ENCODE measurements around the gene KRT80. TPM values are rescaled to one million over a fixed set of nuclear protein-coding genes. Genes with fewer than 3 reads are reported as not detected.

Gene KRT80
- polyA plus RNA-seq, 12 donors, result 4.0 to 13.2 (median 8.4) TPM; not detected in 1

DNA sequence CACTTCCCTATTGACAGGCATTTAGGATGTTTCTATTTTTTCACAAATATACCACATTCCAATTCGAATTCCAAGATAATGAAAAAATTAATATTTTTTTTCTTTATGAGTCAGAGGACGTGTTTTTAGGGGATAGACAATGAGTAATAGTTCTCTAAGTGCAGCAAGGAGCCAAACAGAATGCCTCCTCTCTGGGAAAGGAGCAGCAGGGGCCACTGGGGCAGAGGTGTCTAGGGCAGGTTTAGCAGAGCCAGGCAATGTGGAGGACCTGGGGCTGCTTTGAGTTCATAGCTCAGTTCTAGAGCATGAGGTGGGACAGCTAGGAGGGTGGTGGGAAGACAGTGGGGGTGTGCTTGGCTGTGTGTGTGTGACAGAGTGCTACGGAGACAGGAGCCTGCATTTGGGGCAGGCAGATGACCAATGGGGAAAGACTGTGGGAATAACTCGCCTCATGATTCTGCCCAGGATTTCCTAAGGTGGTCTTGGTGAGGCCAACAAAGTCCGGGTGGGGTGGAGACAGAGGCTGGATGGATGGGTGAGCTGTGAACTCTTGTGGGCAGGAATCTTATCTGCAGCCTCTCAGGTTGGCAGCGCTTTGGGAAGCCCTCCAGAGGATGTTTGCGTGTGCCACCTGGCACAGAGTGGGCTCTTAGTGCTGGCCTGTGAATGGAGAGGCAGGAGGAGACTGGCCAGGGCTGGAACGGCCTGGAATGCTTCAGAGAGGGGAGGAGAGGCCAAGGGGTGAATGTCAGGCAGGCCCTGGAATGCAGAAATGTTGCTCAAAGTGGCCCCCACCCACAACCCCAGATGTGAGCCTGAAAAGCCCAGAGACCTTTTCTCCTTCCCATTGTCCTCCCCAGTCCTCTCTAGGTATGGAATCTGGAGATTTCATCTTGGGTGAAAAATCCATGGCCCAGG lies 38.8 kb upstream of the KRT80 start:
- DNase-seq, result no peak

DNA sequence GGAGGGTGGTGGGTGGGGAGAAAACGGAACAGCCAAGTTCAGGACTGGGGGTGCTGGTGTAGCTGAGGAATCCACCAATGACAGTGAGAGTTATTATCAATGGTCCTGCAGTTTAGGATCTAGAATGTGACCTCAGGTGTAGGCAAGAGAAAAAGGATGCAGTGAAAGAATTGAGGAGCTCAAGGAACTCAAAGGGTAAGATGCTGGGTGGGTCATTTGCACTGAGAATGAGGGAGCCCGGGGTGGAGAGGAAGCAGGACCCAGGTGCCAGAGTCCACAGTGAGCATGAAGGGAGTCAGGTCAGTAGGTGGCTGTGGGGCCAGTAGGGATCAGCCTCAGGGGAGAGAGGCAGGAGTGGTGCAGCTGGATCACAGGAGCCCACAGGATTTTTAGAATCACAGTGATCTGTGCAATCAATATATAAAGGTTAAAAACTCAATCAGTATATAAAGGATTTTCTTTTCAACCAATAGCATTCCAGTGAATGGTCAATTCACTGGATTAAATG lies 38.1 kb upstream of the KRT80 start:
- DNase-seq, result no peak

GRCh38 chr12:52228931-52229330 lies 37.1 kb upstream of the KRT80 start:
- DNase-seq, result no peak

DNA sequence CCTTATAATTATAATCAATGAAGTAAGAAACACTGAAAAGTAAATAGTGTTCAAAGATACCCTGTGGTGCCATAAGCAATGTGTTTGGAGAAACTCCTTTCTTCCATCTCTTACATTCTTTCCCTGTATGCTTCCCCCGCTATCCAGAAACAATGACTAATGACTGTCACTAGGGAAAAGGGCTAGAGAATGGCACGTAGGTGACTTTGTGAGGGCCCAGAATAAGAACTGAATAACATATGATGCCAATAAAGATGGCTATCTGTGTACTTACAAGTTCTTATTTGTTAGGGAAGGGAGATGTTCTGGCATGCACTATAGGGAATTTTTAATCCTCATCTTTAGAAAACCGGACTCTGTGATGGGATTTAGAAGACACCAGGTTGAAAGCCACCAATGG lies 36.6 kb upstream of the KRT80 start:
- no peak for DNase-seq

DNA sequence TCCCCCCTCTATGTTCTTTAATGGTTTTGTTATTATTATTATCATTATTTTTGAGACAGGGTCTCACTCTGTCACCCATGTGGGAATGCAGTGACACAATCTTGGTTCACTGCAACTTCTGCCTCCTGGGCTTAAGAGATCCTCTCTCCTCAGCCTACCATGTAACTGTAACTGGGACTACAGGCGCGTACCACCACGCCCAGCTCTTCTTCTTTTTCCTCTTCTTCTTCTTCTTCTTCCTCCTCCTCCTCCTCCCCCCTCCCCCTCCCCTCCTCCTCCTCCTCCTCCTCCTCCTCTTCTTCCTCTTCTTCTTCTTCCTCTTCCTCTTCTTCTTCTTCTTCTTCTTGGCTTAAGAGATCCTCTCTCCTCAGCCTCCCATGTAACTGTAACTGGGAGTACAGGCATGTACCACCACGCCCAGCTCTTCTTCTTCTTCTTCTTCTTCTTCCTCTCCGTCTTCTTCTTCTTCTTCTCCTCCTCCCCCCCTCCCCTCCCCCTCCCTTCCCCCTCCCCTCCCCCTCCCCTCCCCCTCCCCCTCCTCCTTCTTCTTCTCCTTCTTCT lies 35.9 kb upstream of the KRT80 start:
- DNase-seq, result no peak

GRCh38 chr12:52226446-52226845 lies 34.6 kb upstream of the KRT80 start:
- no peak for DNase-seq

DNA sequence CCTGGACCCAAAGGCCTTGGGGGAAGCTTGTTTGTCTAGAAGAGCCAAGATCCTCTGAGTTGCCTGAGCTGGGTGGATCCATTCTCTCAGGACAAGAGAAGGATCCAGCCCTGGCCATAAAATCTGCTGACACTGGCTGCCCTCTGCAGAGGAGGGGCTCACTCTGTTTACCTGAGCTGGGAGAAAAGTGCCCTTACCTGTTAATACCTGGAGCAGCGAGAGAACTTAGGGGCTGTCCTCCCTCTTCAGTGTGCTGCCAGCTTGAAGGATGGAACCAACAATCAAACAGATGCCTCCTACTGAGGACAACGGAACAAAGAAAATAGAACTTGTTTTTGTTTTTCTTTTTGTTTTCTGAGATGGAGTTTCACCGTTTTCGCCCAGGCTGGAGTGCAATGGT lies 33.9 kb upstream of the KRT80 start:
- DNase-seq, result no peak

DNA sequence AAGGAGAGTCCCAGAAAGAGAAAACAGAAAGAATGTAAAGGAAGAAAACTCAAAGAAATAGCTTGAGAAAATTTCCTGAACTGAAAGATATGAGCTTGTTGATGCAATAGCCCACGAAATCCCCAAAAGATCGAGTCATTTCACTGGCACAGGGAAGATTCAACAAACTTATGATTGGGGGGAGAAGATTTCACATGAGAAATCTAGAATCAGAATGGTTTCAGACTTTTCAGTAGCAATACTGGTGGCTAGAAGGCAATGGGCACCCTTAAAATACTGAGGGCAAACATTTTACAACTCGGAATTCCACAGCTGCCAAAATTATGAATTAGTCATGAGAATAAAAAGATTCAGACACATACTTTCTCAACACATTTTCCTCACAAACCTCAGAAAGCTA lies 32.3 kb upstream of the KRT80 start:
- DNase-seq, result no peak

DNA sequence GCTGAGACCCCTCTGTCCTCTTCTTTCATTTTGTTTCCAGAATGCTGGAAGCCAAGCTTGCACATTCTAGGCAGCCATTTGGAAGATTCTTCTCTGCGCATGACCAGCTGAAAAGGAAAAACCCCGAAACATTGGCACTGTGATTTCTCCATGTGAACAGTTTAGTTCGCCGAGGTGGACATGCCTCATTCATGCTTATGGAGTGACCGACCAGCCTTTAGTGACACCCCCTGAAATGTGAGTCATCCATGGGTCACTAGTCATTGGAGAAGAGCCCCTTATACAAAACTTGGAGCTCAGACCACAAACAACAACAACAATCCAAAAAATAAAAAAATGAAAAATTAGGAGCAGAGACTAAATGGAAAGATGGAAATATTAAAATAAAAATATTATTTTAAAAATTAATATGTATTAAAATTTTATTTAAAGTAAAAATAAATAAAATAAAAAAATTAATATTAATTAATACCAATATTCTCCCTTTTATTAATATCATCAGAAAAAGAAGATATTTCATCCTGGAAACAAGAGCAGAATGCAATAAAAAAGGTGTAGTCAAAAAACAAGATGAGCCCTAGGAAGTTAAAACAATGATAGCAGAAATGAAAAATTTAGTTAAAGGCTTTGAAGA lies 31.7 kb upstream of the KRT80 start:
- DNase-seq, result no peak

DNA sequence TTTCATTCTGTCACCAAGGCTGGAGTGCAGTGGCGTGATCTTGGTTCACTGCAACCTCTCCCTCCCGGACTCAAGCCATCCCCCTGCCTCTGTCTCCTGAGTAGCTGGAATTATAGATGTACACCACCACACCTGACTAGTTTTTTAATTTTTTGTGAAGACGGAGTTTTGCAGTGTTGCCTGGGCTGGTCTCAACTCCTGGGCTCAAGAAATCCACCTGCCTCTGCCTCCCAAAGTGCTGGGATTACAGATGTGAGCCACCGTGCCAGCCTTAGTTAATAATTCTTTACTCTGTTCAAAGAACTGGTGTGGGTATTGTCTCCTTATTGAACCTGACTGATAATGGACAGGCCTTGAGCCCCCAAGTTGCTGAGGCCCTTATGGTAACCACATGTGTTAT lies 30.9 kb upstream of the KRT80 start:
- DNase-seq, result no peak

DNA sequence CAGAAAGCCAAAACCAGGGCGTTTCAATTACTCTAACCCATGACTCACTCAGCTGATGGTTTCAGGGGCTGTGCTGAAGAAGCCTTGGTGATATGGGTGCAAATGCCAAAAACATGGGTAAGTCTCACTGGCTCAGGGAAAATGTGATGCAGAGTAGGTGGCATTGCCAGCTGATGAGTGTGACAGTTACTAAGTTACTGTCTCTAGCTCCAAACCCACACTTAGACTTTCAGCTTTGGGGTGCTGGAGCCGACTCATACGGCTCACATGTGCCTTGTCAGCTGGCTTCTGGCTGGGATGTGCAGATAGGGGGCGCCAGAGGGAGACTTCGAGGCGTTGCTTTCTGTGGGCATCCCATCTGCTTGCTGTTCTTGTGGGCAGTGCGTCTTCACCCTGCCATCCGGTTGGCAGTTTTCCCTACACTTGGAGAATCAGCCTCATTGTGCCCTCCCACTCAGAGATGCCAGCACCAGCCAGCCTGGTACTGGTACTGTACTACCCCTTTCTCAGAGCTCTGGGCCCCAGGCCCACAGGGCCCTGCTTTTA lies 30.2 kb upstream of the KRT80 start:
- no peak for DNase-seq

DNA sequence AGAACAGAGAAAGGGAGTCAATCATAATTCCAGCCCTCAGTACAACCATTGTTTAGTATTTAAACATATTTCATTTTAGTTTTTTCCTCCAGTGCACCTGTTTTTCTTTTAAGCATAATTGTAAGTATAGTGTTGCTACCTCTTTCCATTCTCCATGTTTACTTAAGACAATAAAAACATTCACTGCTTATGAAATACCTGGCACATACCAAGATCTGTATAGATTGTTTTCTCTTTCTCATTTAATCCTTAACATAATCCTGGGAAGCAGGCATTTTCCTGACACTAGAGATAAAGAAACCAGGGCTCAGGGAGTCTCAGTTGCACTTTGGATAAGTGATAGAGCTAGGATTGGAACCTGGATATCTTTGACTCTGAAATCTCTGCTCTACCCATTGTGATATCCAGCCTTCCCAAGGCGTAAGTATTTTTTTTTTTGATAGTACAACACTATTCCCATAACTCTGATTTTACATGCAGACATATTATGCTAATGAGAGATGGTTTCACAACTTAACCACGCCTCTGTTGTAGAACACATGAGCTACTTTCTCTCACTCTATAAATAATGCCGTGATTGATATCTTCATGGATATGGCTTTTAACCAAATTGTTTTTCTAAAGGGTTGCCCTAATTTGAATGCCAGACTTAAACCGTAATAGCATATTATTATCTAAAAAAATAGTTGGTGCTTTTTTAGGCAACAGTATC lies 29.4 kb upstream of the KRT80 start:
- no peak for DNase-seq

DNA sequence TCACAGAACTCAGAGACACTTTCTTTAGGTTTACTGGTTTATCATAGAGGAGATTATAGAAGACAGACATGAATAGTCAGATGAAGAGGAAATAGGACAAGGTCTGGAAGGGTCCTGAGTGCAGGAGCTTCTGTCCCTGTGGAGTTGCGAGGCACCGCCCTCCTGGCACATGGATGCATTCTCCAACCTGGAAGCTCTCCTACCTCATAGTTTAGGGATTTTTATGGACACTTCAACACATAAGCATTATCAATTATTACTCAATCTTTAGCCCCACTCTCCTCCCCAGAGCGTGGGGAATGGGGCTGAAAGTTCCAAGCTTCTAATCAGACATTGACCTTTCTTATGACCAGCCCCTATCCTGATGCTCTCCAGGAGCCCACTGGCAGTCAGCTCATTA lies 28.7 kb upstream of the KRT80 start:
- no peak for DNase-seq

DNA sequence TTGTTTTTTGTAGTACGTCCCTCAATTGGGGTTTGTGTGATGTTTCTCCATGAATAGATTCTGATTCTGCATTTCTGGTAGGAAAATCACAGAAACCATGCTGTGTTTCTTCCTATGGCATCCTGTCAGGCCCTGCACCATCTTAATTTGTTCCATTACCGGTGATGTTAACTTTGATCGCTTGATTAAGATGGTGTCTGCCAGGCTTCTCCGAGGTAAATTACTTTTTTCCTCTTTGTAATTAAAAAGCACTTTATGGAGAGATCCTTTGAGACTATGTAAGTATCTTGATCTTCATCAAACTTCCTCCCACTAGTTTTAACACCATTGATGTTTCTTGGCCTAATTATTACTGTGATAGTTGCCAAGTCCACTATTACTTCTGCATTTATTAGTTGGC lies 26.2 kb upstream of the KRT80 start:
- DNase-seq, result no peak

- no peak for DNase-seq
Observed at GRCh38 chr12:52217223-52217622, 25.4 kb upstream of the KRT80 start.

GRCh38 chr12:52216807-52217206 lies 25.0 kb upstream of the KRT80 start:
- no peak for DNase-seq

DNA sequence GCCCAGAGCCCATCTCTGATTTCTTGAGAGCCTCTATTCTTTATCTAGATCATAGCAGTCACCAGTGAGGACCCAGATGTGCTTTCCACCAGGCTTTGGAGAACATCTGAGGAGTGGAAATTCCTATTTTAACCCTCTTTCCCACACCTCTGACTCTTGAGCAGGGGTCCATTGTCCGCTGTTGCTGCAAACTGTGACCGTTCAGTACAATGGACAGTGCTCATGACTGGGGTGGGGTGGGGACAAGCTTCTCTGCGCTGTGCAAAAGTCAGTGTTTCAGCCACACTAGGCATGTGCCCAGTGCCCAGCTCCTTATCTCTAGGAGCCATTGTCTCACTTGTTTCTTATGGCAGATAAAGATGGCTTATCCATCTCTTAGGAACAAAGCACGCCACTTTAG lies 24.3 kb upstream of the KRT80 start:
- DNase-seq, result no peak

DNA sequence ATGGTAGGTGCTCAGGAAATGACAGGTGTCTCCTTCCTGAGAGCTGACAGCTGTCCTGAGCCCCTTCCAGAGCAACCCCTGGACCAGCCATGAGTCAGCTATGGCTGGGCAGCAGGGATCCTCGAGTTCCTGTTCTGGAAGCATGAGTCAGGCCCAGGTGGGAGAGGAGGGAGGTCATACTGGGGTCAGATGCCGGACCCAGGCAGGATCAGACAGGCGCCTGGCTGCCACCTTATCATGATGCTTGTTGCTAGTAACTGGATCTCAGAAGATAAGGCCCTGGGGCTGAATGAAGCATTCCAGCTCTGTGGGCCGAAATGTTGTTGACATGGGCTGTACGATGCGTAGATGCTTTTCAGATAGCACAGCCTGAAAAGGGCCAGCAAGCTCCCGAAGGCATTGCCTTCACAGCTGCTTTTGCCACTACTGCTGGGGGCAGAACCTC lies 23.8 kb upstream of the KRT80 start:
- DNase-seq, result no peak

DNA sequence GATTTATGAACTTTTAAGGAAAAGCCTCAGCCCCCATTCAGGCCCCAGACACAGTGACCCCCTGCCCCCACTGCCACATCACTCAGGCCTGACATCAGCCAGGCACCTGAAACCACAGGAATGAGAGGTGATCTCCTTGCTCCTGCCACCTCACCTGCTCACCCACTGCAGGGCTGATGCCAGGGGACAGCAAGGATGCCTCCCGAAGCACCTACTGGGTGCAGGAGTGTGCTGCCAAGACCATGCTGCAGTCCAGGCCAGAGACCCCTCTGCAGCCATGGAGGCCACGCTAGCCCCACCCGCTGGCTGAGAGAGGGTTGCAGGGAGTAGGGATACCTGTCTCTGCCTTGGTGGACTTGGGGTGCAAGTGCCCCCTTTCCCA lies 22.6 kb upstream of the KRT80 start:
- DNase-seq, result no peak

DNA sequence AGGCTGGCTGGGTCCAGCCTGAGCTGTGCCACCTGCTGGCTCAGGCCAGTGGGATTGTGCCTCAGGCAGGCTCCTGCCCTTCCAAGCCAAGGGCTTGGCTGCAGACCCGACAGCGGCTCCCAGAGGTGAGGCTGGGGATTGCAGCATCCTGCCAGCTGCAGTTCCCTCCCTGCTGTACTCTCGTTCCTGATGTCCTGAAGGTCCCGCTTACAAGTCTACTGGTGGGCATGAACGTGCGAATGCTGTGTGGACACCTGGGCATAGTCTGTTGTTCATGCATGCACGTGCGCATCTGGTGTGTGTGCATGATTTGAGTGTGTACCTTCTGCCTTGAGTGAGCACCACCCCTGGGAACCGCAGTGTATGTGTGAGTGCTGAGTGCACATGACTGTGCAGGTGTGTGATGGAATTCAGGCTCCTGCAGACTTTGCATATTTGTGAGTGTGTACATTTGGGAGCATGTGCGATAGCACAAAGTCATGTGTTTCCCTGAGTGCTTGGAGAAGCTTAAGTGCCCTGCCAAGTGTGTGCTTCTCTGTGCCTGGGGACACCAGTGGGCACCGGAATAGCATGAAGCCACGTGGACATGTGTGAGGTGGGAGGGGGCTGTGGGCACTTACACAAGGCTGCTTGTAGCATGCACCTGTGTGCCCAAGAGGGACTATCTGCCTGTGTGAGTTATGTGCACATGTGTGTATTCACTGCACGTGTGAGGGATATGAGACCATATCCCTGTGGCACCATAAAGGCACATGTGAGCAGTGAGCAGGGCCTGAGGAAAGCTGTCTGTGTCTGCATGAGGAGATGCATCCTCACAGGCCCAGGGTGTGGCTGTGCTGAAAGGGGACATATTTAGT lies 22.0 kb upstream of the KRT80 start:
- DNase-seq, result peak; percentile 59
